IMR-90 (cell line): ENCODE measurements around the gene METTL27. TPM values are rescaled to one million over a fixed set of nuclear protein-coding genes. Genes with fewer than 3 reads are reported as not detected.

Experiments used
- ATAC-seq: fragments of 200-7000 bp; cut with Tn5 transposase; 2 replicates; pipeline ENCODE4 v1.9.1; 2020; ENCODE audit warnings: low read depth, mild to moderate bottlenecking, moderate library complexity
- BruUV-seq: library from RNA; stranded (reverse); fragments of 400-500 nt; replicated peaks from 2 replicates; lab custom pipeline; 2021; lab: Mats Ljungman, UMichigan
- CTCF ChIA-PET: fragments of 300-600 bp; formaldehyde crosslinking; extraction: SDS; loops from one replicate; lab custom pipeline; 2021; ENCODE audit warnings: antibody characterized with exemption; lab: Yijun Ruan, JAX
- POLR2A ChIA-PET: fragments of 300-600 bp; sonication (Branson Sonifier 250); formaldehyde crosslinking; loops from one replicate; lab custom pipeline; 2022; ENCODE audit warnings: antibody characterized with exemption; ENCODE audit not compliant: unreplicated experiment; lab: Charles Lee
- DNase-seq: peaks from one replicate; pipeline ENCODE4 v3.0.0; 2013
- H2AFZ ChIP-seq: replicated peaks from 2 replicates; pipeline ENCODE3; 2013; ENCODE audit warnings: low read length, mild to moderate bottlenecking; ENCODE audit not compliant: poor library complexity
- H2AK5ac ChIP-seq: 2 replicates; pipeline ENCODE4 v1.6.1; 2013; ENCODE audit warnings: low read depth, low read length, inconsistent platforms
- H2AK9ac ChIP-seq: replicated peaks from 2 replicates; pipeline ENCODE3; 2013; ENCODE audit warnings: mild to moderate bottlenecking, low read depth, low read length, moderate library complexity; ENCODE audit not compliant: poor library complexity
- H2BK120ac ChIP-seq: 2 replicates; pipeline ENCODE4 v1.6.1; 2013; ENCODE audit warnings: low read depth, low read length, inconsistent platforms
- H2BK15ac ChIP-seq: 3 replicates; pipeline ENCODE4 v1.6.1; 2013; ENCODE audit warnings: low read depth, low read length, inconsistent platforms
- H2BK20ac ChIP-seq: 2 replicates; pipeline ENCODE4 v1.6.1; 2013; ENCODE audit warnings: low read depth, mild to moderate bottlenecking, inconsistent platforms, low read length, moderate library complexity
- H2BK5ac ChIP-seq: 2 replicates; pipeline ENCODE4 v1.6.1; 2013; ENCODE audit warnings: mild to moderate bottlenecking, low read depth, low read length, inconsistent platforms; ENCODE audit not compliant: poor library complexity, severe bottlenecking
- H3K14ac ChIP-seq: replicated peaks from 2 replicates; pipeline ENCODE4 v1.6.1; 2013; ENCODE audit warnings: low read depth, low read length, inconsistent platforms
- H3K18ac ChIP-seq: 2 replicates; pipeline ENCODE4 v1.6.1; 2013; ENCODE audit warnings: low read depth, low read length, control low read depth
- H3K23ac ChIP-seq: 2 replicates; pipeline ENCODE4 v1.6.1; 2013; ENCODE audit warnings: low read depth, low read length, inconsistent platforms
- H3K27ac ChIP-seq: 2 replicates; pipeline ENCODE4 v1.5.1; 2013; ENCODE audit warnings: mild to moderate bottlenecking, control low read depth, low read length; ENCODE audit not compliant: insufficient read depth
- H3K27me3 ChIP-seq: 2 replicates; pipeline ENCODE4 v1.6.1; 2013; ENCODE audit warnings: low read length; ENCODE audit not compliant: control insufficient read depth, insufficient read depth
- H3K36me3 ChIP-seq: 2 replicates; pipeline ENCODE4 v1.6.1; 2013; ENCODE audit warnings: low read length, mixed read lengths; ENCODE audit not compliant: control insufficient read depth, insufficient read depth
- H3K4ac ChIP-seq: 2 replicates; pipeline ENCODE4 v1.6.1; 2013; ENCODE audit warnings: low read depth, low read length, inconsistent platforms
- H3K4me1 ChIP-seq: 2 replicates; pipeline ENCODE4 v1.6.1; 2013; ENCODE audit warnings: low read length, mixed read lengths; ENCODE audit not compliant: control insufficient read depth, insufficient read depth
- H3K4me2 ChIP-seq: 2 replicates; pipeline ENCODE4 v1.6.1; 2013; ENCODE audit warnings: low read depth, mild to moderate bottlenecking, control low read depth, low read length, moderate library complexity
- H3K4me3 ChIP-seq: 2 replicates; pipeline ENCODE4 v1.5.1; 2013; ENCODE audit warnings: low read depth, mild to moderate bottlenecking, control low read depth, low read length, moderate library complexity; ENCODE audit not compliant: insufficient read depth
- H3K56ac ChIP-seq: 2 replicates; pipeline ENCODE4 v1.6.1; 2013; ENCODE audit warnings: low read length, inconsistent platforms; ENCODE audit not compliant: insufficient read depth; ENCODE audit errors: extremely low read depth
- H3K79me1 ChIP-seq, 2 experiments: 2 replicates each; pipeline ENCODE4 v1.6.1; 2013; ENCODE audit warnings: low read length in 2 of 2, inconsistent platforms in 1 of 2, low read depth in 1 of 2
- H3K9ac ChIP-seq: 2 replicates; pipeline ENCODE4 v1.6.1; 2013; ENCODE audit warnings: low read depth, low read length, control low read depth
- H3K9me1 ChIP-seq: 2 replicates; pipeline ENCODE4 v1.6.1; 2013; ENCODE audit warnings: low read length, inconsistent platforms; ENCODE audit not compliant: insufficient read depth
- H3K9me3 ChIP-seq: 2 replicates; pipeline ENCODE4 v1.6.1; 2013; ENCODE audit warnings: low read length; ENCODE audit not compliant: control insufficient read depth, insufficient read depth
- H4K20me1 ChIP-seq: 2 replicates; pipeline ENCODE4 v1.6.1; 2013; ENCODE audit warnings: low read length, inconsistent platforms; ENCODE audit not compliant: insufficient read depth
- H4K5ac ChIP-seq: 2 replicates; pipeline ENCODE4 v1.6.1; 2013; ENCODE audit warnings: mild to moderate bottlenecking, low read depth, low read length, control low read depth
- H4K8ac ChIP-seq, 2 experiments: 2 replicates each; pipeline ENCODE4 v1.6.1; 2013; ENCODE audit warnings: low read depth in 2 of 2, low read length in 2 of 2, control low read depth in 1 of 2, inconsistent platforms in 1 of 2
- H4K91ac ChIP-seq: 2 replicates; pipeline ENCODE4 v1.6.1; 2013; ENCODE audit warnings: low read depth, low read length, inconsistent platforms; ENCODE audit not compliant: insufficient read depth
- WGBS, 2 experiments: methylation state at CpG; one replicate each; pipeline versions ENCODE4 v1.1.5 to v1.1.7; 2013; ENCODE audit warnings: missing lambda C conversion rate in 2 of 2; ENCODE audit not compliant: insufficient read length in 1 of 2; ENCODE audit errors: extremely low coverage in 2 of 2; 5-methylcytosine and 5-hydroxymethylcytosine counted together
- dilution Hi-C: fragments of 300-500 bp; cut with HindIII; formaldehyde crosslinking; loops from one replicate; pipeline ENCODE4 v1.14.3; 2018; ENCODE audit warnings: low sequenced_read_pairs; ENCODE audit not compliant: unreplicated experiment
- in situ Hi-C: fragments of 300-500 bp; cut with MboI; formaldehyde crosslinking; loops from 3 replicates; pipeline ENCODE4 v1.14.3; 2019; ENCODE audit warnings: low sequenced_read_pairs, inconsistent platforms, mixed read lengths
- intact Hi-C: fragments of 100-400 bp; cut with micrococcal nuclease; formaldehyde crosslinking; loops from 2 replicates; pipeline ENCODE4 v1.10.0; 2022
- polyA plus RNA-seq, 3 experiments: library from polyadenylated mRNA; depleted of rRNA; stranded (reverse); fragments of >200 nt; gene quantifications; 2 replicates each; pipeline ENCODE4 v1.2.3, GENCODE V29; 2012; ENCODE audit warnings: low replicate concordance in 1 of 3
- total RNA-seq: library from RNA; depleted of rRNA; stranded (reverse); fragments of >200 nt; gene quantifications from 2 replicates; pipeline ENCODE4 v1.2.3, GENCODE V29; 2012
- TF ChIP-seq, protein P1 (sequence below): fragments of 150-350 bp; IDR thresholded peaks from 2 replicates; pipeline ENCODE4 v1.6.1; 2017; ENCODE audit warnings: mild to moderate bottlenecking, antibody characterized with exemption, low read length, low read depth
- TF ChIP-seq, protein P2 (sequence below): conservative IDR thresholded peaks from 2 replicates; pipeline ENCODE4 v1.5.1; 2012; ENCODE audit warnings: mild to moderate bottlenecking, low read depth, low read length, improper control_type of control experiment

METTL27 gene
- total and polyA plus RNA-seq, 2 of the 4 experiments (the other 2 are of a cell fraction): 2.3 to 4.3 TPM

DNA sequence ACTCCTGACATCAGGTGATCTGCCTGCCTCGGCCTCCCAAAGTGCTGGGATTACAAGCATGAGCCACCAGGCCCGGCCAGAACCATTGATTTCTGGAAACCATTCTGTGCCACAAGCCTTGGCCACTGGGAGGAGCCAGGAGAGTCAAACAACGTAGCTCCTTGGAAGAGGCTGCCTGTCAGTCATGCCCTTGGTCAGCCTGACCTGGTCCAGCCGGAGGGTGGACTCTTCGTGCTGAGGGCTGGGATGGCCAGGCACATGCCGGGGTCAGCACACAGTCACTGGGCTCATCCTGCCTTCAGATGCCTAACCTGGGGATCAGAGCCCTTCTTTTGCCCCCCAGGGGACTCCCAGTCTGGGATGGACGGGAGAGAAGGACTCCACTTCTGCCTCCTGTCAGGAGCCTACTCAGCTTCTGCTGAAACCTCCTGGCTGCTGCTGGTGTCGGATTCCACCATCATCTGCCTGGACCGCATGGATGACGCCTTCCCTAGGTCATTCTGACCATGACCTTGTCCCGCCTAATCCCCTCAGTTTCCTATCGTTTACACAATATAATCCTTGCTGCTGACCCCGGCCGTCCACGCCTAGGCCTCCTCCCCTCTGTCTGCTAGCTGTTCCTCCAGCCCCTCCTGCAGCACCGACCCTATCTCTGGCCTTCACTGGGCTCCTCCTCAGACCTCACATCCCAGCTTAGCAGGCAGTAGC is 49.0 kb upstream of the METTL27 start:
- Histone ChIP-seq H3K4me1 (peaks cover 45% of the 10 kb centered on the region), H3K9me3 (no peaks in the 10 kb centered on the region), H3K27me3 (no peaks in the 10 kb centered on the region), H4K5ac (no peak overlapping the region), H3K27ac (peak overlapping the region; percentile 12), H3K9ac (no peak overlapping the region), H4K8ac (peak overlapping the region; percentile 4 to 67; a peak in 2 of 4 replicates), H4K20me1 (no peaks in the 10 kb centered on the region), H3K18ac (0 out of 2 replicates have a peak overlapping the region, but pooled peaks have one; percentile 4), H3K36me3 (no peaks in the 10 kb centered on the region), H2AK5ac (peak overlapping the region; percentile 98), H3K4me2 (no peak overlapping the region), H2BK5ac (peak overlapping the region; percentile 23), H2BK15ac (peak overlapping the region; percentile 83; the same call in 1 of the 3 replicates), H3K4ac (peak overlapping the region; percentile 83), H2AK9ac (peak overlapping the region; percentile 84), H3K4me3 (no peak overlapping the region), H2AFZ (peak overlapping the region; percentile 78), H2BK120ac (peak overlapping the region; percentile 52), H3K23ac (peak overlapping the region; percentile 25; the same call in 1 of the 2 replicates), H3K79me1 (0 out of 4 replicates have a peak, but pooled peaks cover 0 to 4% of the 10 kb centered on the region in 2 experiments), H3K14ac (peak overlapping the region; percentile 71), H3K9me1 (peaks cover 22% of the 10 kb centered on the region), H4K91ac (peak overlapping the region; percentile 80), H2BK20ac (peak overlapping the region; percentile 91), H3K56ac (no peak overlapping the region)
- 85% methylated on average over 9 of the region's 16 CpGs; no CpG with 5 or more reads in 1 of the 2 experiments for WGBS, 2 experiments
- in situ Hi-C loops (no loop called here), dilution Hi-C loops (no loop called here), intact Hi-C loops (loop anchor here (5.0 kb wide), 1 partner anchor 111 kb away; no protein-coding TSS in a partner anchor)
- ChIA-PET CTCF (interaction anchor here (0.6 to 1.4 kb wide), 4 partner anchors 44 to 135 kb away, joined by 3 to 4 read pairs (median 3); no protein-coding TSS in a partner anchor), POLR2A (interaction anchor here (0.6 kb wide), 1 partner anchor 459 kb away, joined by 3 read pairs; no protein-coding TSS in a partner anchor)
- TF ChIP-seq, protein P1, sequence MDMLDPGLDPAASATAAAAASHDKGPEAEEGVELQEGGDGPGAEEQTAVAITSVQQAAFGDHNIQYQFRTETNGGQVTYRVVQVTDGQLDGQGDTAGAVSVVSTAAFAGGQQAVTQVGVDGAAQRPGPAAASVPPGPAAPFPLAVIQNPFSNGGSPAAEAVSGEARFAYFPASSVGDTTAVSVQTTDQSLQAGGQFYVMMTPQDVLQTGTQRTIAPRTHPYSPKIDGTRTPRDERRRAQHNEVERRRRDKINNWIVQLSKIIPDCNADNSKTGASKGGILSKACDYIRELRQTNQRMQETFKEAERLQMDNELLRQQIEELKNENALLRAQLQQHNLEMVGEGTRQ: no peak
- TF ChIP-seq, protein P2, sequence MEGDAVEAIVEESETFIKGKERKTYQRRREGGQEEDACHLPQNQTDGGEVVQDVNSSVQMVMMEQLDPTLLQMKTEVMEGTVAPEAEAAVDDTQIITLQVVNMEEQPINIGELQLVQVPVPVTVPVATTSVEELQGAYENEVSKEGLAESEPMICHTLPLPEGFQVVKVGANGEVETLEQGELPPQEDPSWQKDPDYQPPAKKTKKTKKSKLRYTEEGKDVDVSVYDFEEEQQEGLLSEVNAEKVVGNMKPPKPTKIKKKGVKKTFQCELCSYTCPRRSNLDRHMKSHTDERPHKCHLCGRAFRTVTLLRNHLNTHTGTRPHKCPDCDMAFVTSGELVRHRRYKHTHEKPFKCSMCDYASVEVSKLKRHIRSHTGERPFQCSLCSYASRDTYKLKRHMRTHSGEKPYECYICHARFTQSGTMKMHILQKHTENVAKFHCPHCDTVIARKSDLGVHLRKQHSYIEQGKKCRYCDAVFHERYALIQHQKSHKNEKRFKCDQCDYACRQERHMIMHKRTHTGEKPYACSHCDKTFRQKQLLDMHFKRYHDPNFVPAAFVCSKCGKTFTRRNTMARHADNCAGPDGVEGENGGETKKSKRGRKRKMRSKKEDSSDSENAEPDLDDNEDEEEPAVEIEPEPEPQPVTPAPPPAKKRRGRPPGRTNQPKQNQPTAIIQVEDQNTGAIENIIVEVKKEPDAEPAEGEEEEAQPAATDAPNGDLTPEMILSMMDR: 0 out of 2 replicates have a peak, but pooled peaks have one; percentile 13
- no peak; the same call in 1 of the 2 replicates for ATAC-seq
- peak; percentile 37 for DNase-seq
- BruUV-seq: no TSS peak
